ENCODE data around the gene WNT16.

DNA sequence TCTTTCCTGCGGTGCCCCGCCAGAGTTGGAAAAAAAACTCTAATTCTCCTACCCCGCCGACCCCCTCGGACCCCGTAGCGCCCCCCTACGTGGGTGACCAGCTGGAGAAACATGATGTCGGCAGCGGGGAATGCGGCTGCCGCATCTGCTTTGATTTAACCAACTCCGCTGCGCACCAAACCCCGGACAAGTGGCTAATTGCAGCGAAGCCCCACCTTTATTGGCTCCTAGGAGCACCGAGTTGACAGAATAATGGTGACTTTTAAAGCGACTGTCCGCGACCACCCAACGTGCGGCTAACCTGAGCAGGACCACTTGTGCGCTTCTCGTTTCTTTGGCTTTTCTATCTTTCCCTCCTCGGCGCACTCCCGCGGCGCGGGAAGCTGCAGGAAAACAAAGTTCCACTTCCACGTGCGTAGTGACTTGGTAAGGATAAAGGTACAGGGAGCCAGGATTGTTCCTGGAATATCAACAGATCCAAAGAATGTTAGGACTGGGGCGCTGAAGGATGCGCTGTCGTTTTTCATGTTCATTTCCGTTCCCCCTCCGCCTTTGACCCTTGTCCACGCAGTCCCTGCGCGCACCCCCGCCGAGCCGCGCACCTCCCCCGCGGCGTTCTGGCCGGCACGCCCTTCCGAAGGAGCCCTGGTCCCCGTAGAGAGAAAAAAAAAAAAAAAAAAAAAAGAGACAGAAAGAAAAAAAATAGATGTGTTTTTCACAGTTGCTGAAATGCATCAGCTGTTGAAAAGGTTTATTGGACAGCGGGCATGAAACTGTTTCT is 1.4 kb downstream of the WNT16 start:
- no peak for TF ChIP-seq EP300 (IDR thresholded peaks at IDR 0.05; ENCODE audit: borderline replicate concordance)
- no peak for TF ChIP-seq CREB1 (IDR thresholded peaks at IDR 0.05; ENCODE audit: low read depth)
- TF ChIP-seq, protein P1, sequence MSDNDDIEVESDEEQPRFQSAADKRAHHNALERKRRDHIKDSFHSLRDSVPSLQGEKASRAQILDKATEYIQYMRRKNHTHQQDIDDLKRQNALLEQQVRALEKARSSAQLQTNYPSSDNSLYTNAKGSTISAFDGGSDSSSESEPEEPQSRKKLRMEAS (IDR thresholded peaks at IDR 0.05) = peak; percentile 67
- no peak for TF ChIP-seq RAD21 (IDR thresholded peaks at IDR 0.05; ENCODE audit: low read depth)
- TF ChIP-seq TCF12 (IDR thresholded peaks at IDR 0.05; ENCODE audit: low read depth) = no peak
- no peak for TF ChIP-seq NFIC (IDR thresholded peaks at IDR 0.05)
- TF ChIP-seq, protein P2, sequence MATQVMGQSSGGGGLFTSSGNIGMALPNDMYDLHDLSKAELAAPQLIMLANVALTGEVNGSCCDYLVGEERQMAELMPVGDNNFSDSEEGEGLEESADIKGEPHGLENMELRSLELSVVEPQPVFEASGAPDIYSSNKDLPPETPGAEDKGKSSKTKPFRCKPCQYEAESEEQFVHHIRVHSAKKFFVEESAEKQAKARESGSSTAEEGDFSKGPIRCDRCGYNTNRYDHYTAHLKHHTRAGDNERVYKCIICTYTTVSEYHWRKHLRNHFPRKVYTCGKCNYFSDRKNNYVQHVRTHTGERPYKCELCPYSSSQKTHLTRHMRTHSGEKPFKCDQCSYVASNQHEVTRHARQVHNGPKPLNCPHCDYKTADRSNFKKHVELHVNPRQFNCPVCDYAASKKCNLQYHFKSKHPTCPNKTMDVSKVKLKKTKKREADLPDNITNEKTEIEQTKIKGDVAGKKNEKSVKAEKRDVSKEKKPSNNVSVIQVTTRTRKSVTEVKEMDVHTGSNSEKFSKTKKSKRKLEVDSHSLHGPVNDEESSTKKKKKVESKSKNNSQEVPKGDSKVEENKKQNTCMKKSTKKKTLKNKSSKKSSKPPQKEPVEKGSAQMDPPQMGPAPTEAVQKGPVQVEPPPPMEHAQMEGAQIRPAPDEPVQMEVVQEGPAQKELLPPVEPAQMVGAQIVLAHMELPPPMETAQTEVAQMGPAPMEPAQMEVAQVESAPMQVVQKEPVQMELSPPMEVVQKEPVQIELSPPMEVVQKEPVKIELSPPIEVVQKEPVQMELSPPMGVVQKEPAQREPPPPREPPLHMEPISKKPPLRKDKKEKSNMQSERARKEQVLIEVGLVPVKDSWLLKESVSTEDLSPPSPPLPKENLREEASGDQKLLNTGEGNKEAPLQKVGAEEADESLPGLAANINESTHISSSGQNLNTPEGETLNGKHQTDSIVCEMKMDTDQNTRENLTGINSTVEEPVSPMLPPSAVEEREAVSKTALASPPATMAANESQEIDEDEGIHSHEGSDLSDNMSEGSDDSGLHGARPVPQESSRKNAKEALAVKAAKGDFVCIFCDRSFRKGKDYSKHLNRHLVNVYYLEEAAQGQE (IDR thresholded peaks at IDR 0.05; ENCODE audit: low read depth) = no peak

All from Ishikawa (cell line).